Measurements from ENCODE around the gene RHO. TPM values are rescaled to one million over a fixed set of nuclear protein-coding genes. Genes with fewer than 3 reads are reported as not detected.
"Not testable (repeated sequence)": the region's sequence is repeated elsewhere in the genome, so short reads cannot be mapped to it uniquely, and the experiment has no call there.

RHO gene
- total RNA-seq, 1 experiment from 2014 or later = not detected

DNA sequence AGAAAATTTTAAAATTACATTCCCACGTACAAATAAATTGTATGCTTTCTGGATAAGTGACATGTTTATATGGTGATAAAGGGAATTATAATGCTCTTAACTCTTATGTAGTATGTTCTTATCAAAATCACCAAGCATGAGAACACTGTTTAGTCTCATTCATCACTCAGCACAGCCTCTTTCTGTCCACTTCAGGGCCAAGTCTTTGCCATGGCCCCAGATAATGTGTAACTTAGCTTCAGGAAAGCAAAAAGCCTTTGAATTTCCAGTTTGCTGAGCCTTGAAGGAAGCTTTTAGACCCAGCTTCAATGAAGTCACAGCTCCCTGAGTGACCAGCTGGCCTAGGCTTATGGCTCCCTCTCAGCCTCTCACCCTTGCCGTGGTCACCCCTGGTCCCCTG is 30.6 kb upstream of the RHO start:
- DNase-seq (ENCODE audit: low read depth); in situ Hi-C loops (cut with HindIII; ENCODE audit: low pct_unique_long_range_greater_than_20kb, low sequenced_read_pairs): not testable (repeated sequence)

DNA sequence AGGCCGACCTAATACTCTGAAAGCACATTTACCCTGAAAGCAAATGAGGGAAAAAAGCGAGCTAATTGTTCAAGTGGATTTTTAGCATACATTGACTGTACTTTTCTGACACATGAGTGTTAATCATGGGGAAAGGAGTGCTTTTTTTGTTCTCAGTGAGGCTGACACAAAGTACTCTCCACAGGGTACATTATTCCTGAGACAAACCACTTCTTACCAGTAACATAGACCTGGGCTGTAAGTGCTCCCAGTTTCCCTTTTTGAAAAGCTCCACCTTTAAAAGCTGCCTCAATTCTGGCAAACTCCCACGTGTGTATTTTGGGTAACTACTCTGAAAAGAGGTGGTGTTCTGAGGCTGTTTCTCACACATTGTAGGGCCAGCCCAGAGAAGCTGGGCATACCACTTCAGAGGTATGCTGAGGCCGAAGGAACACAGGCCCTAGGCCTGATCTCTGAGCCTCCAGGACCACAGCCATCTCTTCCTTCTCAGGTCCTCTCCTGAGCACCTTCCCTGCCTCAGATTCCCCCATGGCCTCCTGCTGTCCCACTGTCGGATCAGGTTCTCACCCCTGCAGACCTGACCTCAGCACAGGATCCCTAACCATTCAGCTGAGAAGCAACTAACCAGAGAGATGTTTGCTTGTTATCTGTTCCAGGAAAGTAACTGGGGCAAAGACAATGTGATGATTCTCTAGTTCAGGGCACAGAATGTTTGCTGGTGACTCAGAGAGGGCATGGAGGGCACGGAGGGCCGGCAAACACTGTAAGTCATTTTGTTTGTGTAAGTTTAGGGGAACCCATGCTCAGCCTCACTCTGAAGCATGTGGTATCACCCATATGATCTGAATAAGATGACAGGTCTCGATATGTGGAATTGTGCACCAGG is 29.6 kb upstream of the RHO start:
- peak; percentile 10 for DNase-seq (ENCODE audit: low read depth)
- in situ Hi-C loops (cut with HindIII; ENCODE audit: low pct_unique_long_range_greater_than_20kb, low sequenced_read_pairs) = not testable (repeated sequence)

DNA sequence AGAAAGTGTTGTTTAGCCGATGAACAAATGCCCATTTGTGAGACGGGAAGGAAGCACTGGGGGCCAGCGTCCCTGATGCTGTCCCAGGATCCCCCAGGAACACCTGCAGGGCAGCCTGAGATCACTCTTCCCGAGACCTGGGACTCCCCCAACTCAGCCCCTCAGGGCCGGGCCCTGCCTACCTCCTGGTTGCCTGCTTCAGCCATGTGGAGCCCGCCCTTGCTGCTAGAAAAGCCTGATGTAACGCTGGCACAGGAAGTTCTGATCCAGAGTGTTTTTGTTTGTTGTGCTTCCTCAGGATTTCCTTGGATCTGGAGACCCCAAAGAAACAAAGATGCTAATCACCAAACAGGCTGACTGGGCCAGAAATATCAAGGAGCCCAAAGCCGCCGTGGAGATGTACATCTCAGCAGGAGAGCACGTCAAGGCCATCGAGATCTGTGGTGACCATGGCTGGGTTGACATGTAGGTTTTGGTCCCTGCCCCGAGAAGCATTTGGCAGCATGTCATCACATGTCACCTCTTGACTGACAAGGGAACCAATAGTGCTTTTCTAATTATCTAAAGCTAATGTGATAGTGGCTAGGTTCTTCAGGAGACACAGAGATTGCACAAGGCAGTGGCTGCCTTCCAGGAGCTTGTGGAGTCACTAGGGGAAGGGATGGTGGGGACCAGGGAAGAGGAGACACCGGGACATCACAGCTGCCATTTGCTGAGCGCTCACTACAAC is 28.7 kb upstream of the RHO start:
- in situ Hi-C loops (cut with HindIII; ENCODE audit: low pct_unique_long_range_greater_than_20kb, low sequenced_read_pairs); DNase-seq (ENCODE audit: low read depth): not testable (repeated sequence)

DNA sequence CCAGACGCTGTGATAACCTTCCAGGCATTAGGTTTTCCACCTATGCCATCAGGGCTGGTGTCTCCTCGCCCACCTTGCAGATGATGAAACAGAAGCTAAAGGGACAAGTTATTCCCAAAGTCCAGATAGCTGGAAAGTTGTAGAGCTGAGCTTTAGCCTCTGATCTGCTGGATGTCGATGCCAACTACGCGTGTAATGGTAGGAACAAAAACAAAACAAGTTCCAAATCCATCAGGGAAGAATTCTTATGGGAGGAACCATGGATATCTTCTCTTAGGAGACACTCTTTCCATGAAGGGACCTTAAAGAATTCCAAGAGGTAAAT is 28.1 kb upstream of the RHO start:
- no peak for DNase-seq (ENCODE audit: low read depth)
- in situ Hi-C loops (cut with HindIII; ENCODE audit: low pct_unique_long_range_greater_than_20kb, low sequenced_read_pairs) = no loop called here

DNA sequence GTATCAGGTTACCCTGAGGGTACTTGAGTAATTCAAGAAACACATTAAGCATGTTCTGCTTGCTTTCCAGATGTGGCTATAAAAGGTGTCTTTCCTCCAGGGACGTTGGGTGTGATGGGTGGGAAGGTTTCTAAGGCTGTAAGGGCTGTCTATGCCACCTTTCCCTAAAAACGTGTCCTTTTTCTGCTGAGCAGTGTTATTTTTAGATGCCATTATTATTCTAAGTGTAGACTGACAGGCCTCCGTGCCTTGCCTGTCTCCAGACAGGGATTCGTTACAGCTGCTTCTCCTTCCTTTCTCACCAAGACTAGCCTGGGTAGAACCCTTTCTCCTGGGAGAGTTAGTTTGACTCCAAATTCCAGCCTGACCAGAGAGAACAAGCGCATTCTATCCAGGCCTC is 26.8 kb upstream of the RHO start:
- in situ Hi-C loops (cut with HindIII; ENCODE audit: low pct_unique_long_range_greater_than_20kb, low sequenced_read_pairs) = no loop called here
- DNase-seq (ENCODE audit: low read depth) = no peak

DNA sequence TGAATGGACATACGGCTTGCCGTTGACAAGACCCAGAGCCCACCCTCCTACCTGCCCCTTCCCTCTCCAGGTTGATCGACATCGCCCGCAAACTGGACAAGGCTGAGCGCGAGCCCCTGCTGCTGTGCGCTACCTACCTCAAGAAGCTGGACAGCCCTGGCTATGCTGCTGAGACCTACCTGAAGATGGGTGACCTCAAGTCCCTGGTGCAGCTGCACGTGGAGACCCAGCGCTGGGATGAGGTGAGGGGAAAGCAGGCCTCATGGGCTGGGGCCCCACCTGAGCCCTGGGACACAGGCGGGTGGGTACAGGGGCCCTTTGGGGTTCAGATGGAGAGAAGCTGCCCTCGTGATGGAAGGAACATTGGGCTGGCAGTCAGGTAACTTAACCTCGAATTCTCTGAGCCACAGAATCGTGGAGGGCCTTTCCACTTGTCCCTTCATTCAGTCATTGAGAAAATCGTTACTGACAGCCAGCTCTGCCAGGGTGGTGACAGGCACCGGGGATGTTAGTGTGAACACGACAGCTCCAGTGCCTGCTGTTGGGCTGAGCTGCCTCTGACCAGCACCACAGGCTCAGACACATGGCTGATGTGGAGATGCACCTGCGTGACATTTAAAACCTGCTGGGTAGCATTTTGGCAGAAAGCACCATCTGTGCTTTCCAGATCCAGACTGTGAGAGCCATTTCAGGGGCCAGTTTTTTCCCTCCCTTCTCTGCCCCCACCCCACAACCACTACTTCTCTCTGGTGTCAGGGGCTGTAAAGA is 25.6 kb upstream of the RHO start:
- in situ Hi-C loops (cut with HindIII; ENCODE audit: low pct_unique_long_range_greater_than_20kb, low sequenced_read_pairs) = no loop called here
- DNase-seq (ENCODE audit: low read depth) = no peak

DNA sequence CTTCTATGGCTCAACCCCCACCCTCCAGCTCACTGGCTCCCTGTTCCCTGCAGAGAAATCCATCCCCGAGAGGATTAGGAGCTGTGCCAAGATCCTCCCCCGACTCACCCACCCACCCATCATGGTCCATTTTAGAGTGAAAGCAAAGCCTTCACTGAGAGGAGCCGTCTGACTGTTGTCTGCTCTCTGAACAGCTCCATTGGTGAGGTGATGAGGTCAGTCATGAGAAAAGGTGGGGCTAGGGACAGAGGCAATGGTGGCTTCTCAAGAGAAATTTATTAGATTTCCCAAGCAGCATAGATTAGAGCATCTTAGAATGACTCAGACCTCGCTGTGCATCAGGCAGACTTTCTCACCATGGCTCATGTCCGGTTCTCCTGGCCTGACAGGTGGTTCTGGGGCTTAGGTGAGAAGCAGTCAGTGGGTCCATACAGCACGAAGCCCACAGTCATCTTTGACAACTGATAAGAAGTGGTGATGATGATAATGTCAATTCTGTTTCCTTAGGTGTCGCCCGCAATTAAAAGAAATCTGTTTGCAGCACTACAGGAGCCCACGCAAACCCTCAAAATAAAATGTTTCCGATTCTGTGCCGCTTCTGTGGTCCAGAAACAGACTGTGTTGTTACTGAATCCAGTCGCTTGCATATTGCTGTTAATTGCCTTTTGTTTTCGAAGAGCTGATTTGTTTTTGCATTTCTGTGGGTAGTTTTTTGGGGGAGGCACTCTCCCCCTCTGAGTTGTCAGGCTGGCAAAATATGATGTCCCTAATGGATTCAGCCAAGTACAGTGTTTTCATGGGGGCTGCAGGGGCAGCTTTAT is 24.8 kb upstream of the RHO start:
- in situ Hi-C loops (cut with HindIII; ENCODE audit: low pct_unique_long_range_greater_than_20kb, low sequenced_read_pairs) = no loop called here
- DNase-seq (ENCODE audit: low read depth) = no peak

DNA sequence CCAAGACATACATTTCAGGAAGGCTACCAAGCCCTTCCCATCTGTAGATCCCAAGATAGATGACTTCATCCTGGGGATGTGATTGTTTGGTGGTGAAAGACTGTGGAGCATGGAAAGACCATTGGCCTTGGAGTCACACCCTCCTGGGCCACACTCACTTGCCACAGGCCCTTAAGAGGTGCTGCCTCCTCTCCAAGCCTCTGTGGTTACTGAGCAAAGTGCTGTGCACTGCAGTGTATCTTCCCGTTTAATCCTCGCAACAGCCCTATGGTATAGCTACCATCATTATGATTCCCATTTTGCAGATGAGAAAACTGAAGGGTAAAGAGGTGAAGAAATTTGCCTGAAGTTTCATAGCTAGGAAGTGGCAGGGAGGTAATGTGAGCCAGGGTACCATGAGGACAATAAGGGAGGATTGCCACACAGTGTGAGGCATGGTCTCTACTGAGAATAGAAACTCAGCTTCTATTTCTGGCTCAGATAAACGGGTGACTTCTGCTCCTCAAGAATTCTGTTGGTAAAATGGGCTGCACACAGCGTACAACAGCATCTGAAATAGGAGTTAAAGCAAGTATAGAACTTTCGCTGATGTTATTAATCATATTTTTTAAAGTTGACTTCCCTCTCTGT is 23.9 kb upstream of the RHO start:
- DNase-seq (ENCODE audit: low read depth) = no peak
- in situ Hi-C loops (cut with HindIII; ENCODE audit: low pct_unique_long_range_greater_than_20kb, low sequenced_read_pairs) = no loop called here

DNA sequence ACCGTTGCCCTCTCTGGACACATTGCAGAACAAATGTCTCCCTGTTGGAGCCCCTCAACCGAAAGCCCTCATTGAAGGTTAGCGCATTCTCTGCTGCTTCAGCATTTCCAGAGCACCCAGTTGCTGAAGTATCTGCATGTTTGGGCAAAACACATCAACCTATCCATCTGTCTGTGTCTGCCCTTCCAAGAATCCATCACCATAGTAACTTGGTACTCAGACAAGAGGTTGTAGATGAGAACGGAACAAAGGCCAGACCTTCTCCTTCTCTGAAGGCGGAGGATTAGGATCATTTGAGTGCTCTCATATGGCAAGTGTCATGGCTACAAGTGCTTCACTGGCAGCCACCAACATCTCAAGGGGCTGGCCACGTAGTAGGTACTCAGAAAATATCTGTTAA is 23.1 kb upstream of the RHO start:
- in situ Hi-C loops (cut with HindIII; ENCODE audit: low pct_unique_long_range_greater_than_20kb, low sequenced_read_pairs) = no loop called here

DNA sequence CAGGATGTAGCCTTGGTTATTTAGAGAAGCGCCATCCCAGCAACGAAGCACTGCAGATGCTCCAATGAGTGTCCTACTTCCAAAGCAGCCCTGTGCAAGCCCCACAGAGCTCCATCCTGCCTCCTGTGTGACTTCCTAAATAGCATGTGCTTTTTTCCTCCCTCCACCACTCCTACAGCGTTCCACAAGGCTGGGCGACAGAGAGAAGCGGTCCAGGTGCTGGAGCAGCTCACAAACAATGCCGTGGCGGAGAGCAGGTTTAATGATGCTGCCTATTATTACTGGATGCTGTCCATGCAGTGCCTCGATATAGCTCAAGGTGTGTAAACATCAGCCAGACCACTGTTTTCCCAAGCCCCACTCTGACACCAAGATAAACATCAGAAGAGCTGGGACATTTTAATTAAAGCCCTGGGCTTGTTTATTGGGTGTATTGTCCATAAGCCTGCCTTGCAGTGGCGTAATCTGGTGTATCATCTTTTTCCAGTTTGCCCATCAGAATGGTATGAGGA is 22.2 kb upstream of the RHO start:
- no peak for DNase-seq (ENCODE audit: low read depth)
- in situ Hi-C loops (cut with HindIII; ENCODE audit: low pct_unique_long_range_greater_than_20kb, low sequenced_read_pairs) = no loop called here

More for the DNA sequence above, 23.1 kb upstream of the RHO start:
- DNase-seq (ENCODE audit: low read depth) = no peak

DNA sequence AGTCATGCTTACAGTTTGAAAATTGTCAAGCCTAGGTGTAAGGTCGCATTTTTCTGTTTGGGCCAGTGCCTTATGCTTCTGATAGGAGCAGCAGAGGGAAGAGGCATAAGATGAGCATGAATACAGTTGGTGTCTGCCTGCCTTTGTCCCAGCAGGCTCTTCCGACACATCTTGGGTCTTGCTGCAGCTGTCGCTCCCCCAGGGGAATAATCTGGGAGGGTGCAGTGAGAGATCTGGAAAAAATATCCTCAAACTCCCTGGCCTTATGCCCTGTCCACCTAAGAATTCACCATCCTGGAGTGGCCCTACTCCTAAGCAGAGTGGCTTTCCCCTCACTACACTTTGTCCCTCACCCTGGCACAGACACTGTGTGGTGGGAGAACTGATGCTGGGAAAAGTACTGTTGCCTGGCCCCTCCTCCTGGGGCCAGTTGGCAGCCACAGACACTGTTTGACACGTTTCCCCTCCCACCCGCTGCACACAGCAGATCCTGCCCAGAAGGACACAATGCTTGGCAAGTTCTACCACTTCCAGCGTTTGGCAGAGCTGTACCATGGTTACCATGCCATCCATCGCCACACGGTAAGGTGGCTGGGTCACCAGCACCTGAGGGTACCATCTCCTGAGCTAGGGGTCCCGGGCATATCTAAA is 21.1 kb upstream of the RHO start:
- in situ Hi-C loops (cut with HindIII; ENCODE audit: low pct_unique_long_range_greater_than_20kb, low sequenced_read_pairs) = no loop called here
- DNase-seq (ENCODE audit: low read depth) = no peak

DNA sequence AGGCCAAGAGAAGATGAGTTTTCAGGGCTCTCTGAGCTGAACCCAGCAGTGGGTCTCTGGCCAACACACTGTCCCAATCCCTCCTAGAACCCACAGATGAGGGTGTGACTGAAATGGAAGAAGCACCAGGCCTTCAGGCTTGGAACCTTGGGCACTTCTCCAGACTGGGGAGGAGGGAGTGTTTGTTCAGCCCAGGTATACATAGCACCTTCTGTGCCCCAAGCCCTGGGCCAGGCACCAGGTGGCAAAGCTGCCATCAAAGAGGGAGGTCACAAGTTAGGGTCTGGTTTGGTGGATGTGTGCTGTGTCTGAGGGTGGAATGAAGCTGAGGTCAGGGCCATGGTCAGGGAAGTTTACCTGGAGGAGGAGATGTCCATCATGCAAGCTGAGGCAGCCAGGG is 15.8 kb upstream of the RHO start:
- in situ Hi-C loops (cut with HindIII; ENCODE audit: low pct_unique_long_range_greater_than_20kb, low sequenced_read_pairs) = no loop called here

DNA sequence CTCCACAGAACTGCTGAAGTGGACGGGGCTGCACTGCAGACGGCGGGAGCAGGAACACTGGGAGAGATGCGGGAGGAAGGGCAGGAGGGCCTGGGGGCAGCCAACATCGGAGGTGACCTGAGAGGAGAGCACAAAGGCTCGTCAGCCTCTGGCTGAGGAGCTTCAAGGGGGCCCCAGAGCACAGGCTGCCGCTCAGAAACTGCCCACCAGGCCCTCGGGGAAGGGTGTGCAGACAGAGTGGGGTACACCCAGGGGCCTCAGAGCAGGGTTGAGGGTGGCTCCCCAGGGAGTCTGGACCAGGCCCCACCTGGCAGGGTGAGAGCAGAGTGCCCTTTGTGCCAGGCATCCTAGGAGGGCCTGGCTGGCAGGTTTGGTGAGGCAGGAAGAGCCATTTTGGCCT is 14.7 kb upstream of the RHO start:
- in situ Hi-C loops (cut with HindIII; ENCODE audit: low pct_unique_long_range_greater_than_20kb, low sequenced_read_pairs) = no loop called here
- no peak for DNase-seq (ENCODE audit: low read depth)

More for the DNA sequence above, 15.8 kb upstream of the RHO start:
- DNase-seq (ENCODE audit: low read depth) = no peak

DNA sequence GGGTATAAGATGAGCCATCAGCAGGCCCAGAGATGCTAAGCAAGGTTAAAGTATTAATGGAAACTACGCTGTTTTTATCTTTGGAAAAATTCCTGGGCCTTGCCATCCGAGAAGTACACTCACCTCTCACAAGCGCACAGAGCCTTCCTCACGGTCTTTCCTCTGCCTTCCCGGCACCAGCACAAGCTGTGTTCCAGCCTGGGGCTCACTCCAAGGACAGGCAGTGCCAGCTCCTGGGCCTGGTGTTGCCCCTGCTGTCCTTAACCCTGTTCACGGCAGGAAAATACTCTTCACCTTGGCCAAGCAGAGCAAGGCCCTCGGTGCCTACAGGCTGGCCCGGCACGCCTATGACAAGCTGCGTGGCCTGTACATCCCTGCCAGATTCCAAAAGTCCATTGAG is 14.3 kb upstream of the RHO start:
- DNase-seq (ENCODE audit: low read depth) = no peak
- in situ Hi-C loops (cut with HindIII; ENCODE audit: low pct_unique_long_range_greater_than_20kb, low sequenced_read_pairs) = no loop called here

DNA sequence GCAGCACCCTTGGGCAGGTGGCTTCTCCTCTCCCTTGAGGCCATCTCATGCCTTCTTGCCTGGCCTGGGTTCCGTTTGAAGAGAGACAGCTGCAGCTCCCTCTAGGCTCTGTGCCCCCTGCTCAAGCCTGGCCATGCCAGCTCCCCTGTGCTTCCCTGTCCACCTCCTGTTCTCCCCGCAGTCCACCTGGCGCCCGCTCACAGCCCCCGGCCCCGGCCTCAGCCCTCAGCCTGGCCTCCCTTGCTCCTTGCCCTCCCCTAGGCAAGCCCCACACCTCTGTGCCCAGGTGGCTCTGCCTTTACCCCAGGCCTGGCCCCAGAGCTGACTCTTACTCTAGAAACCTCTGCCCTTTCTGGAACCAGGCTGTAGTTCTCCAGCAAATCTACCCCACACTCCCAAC is 13.9 kb upstream of the RHO start:
- in situ Hi-C loops (cut with HindIII; ENCODE audit: low pct_unique_long_range_greater_than_20kb, low sequenced_read_pairs) = no loop called here
- DNase-seq (ENCODE audit: low read depth) = no peak

DNA sequence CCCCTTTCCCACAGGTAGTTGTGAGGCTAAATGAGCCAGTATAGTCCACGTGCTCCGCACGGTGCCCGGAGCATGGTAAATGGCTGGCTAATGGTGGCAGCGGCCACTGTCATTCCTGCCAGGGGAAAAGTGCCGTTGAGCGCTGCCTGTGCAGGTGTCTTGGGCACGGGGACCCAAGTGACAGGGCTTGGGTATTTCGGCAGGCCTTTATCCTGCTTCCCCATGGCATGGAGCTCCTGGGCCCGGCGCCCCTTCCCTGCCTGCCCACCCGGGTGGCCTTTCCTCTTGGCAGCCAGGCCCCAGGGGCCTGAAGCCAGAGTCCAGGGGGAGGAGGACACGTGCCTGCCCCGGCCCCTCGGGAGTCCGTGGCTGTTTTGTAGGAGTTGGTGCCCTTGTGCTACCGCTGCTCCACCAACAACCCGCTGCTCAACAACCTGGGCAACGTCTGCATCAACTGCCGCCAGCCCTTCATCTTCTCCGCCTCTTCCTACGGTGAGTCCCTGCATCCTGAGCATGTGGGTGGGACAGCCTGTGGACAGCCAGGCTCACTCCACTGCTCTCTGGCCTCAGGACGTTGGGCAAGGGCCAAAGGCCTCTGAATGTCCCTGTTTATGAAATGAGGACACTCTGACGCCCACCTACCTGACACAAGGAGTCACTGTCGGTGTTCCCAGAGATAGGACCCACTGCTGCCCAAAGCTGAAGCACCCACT is 13.2 kb upstream of the RHO start:
- in situ Hi-C loops (cut with HindIII; ENCODE audit: low pct_unique_long_range_greater_than_20kb, low sequenced_read_pairs); DNase-seq (ENCODE audit: low read depth): not testable (repeated sequence)

Data from Caki2 (cell line).